GM06990 (cell line): ENCODE results near the gene UXS1.

Source experiments
- DNase-seq: peaks from one replicate; pipeline ENCODE4 v3.0.0-alpha.2; 2011; ENCODE audit not compliant: insufficient read length; ENCODE audit errors: extremely low read depth
- H3K27me3 ChIP-seq: replicated peaks from 2 replicates; pipeline ENCODE4 v1.6.0; 2011; ENCODE audit warnings: low read length; ENCODE audit not compliant: control insufficient read depth, insufficient read depth
- H3K36me3 ChIP-seq: 2 replicates; pipeline ENCODE4 v1.5.1; 2011; ENCODE audit warnings: low read length; ENCODE audit not compliant: control insufficient read depth, insufficient read depth
- H3K4me3 ChIP-seq: replicated peaks from 2 replicates; pipeline ENCODE4 v1.5.1; 2011; ENCODE audit warnings: low read depth, mild to moderate bottlenecking, control low read depth, low read length
- TF ChIP-seq, protein P1 (sequence below): IDR thresholded peaks from 2 replicates; pipeline ENCODE4 v1.5.1; 2011; ENCODE audit warnings: low read length, control low read depth, mild to moderate bottlenecking, inconsistent platforms; ENCODE audit not compliant: insufficient read depth, poor library complexity, severe bottlenecking

The UXS1 gene

DNA sequence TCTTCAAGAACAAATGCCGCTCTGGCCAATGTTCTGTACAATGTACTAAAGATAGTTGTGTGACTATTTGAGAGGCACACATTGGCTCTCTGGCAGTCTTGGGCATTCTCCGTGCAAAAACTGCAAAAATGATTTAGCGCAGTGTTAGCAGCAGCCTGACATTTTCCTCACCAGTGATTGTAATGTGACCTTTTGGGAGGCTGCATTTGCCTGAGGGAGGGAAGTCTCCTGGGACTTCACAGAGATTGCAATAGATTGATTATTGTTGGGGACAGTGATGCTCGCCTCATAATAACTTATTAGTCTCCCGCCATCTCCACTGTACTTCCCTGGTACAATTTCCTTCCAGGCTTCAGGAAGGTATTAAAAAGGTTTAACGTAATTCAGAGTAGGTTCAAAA is 149.2 kb downstream of the UXS1 start:
- Histone ChIP-seq H3K4me3 (no peak overlapping the region), H3K36me3 (no peaks in the 10 kb centered on the region), H3K27me3 (no peaks in the 10 kb centered on the region; the same call in 1 of the 2 replicates)
- TF ChIP-seq, protein P1, sequence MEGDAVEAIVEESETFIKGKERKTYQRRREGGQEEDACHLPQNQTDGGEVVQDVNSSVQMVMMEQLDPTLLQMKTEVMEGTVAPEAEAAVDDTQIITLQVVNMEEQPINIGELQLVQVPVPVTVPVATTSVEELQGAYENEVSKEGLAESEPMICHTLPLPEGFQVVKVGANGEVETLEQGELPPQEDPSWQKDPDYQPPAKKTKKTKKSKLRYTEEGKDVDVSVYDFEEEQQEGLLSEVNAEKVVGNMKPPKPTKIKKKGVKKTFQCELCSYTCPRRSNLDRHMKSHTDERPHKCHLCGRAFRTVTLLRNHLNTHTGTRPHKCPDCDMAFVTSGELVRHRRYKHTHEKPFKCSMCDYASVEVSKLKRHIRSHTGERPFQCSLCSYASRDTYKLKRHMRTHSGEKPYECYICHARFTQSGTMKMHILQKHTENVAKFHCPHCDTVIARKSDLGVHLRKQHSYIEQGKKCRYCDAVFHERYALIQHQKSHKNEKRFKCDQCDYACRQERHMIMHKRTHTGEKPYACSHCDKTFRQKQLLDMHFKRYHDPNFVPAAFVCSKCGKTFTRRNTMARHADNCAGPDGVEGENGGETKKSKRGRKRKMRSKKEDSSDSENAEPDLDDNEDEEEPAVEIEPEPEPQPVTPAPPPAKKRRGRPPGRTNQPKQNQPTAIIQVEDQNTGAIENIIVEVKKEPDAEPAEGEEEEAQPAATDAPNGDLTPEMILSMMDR: no peak
- DNase-seq: no peak

DNA sequence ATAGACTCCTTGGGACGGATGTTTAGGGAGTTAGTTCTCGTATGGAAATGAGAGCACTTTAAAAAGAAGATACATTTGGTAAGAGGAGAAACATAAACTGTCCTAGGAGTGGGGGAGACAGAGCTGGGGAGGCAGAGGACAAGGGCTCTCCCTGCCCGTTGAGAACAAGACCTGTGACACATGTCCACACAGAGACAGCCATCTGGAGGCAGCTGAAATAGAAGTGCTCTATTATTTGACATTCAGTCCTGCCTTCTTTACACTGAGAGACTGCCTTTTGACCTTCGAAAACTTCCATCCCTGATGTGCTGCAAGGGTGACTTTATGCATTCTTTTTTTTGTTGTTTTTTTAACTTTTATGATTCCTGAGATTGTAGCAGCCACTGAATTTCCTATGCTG is 150.1 kb downstream of the UXS1 start:
- TF ChIP-seq, protein P1: no peak
- no peak for DNase-seq
- Histone ChIP-seq H3K4me3 (no peak overlapping the region), H3K36me3 (no peaks in the 10 kb centered on the region), H3K27me3 (no peaks in the 10 kb centered on the region; the same call in 1 of the 2 replicates)
